ENCODE data around the gene DGCR6.
A peak's percentile ranks its signal among the peaks of the same experiment; 100 is the strongest.
"Not testable (repeated sequence)": the region's sequence is repeated elsewhere in the genome, so short reads cannot be mapped to it uniquely, and the experiment has no call there.

DGCR6 gene

DNA sequence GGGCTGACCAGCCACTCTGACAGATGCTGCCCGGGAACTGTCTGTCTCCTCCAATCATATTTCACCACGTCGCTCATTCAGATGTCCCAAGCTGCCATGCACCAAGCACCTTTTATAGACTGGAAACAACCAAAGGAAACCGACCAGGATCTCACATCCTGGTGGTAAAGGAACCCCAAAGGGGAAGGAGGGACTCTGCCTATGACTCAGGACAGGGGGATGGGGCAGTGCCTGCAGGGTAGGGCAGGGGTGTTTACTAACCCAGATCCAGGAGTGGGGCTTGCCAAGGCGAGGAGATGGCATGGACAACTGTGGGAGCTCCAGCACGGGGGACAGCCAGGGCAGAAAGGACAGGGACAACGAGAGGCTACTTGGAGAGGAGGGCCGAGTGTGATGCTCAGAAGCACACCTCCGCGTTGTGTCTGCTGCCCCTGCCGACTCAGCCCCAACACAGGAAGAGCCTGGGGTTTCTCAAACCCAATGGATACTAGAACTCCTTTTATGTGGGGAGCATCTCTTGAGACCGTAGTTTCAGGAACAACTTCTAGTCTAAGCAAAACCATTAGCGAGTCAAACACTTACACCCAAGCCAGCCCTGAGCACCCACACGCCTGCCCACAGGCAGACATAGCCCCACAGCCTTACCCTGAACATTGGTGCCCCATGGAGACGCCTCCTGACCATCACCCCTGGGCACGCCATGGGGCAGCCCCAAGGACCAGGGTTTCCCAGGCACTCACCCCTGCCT lies 26.0 kb downstream of the DGCR6 start:
- DNase-seq, result no peak

DNA sequence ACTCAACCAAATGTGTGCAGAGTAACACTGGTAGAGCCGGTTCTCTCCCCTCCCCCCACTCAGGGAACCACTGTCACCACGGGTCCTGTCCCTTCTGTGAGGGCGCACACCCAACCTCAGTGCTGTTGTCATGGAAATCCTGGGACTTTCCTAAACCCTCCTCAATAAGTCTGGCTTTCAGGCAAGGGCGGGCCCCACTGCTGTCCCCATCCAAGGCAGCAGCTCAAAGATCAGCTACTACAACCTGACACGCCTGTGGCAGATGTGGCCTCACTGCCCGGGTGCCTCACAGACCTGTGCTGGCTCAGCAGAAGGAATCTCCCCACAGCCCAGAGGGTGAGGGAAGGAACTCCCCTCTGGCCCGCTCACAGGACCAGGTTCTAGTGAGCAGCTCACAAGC lies 27.8 kb downstream of the DGCR6 start:
- DNase-seq, result no peak

DNA sequence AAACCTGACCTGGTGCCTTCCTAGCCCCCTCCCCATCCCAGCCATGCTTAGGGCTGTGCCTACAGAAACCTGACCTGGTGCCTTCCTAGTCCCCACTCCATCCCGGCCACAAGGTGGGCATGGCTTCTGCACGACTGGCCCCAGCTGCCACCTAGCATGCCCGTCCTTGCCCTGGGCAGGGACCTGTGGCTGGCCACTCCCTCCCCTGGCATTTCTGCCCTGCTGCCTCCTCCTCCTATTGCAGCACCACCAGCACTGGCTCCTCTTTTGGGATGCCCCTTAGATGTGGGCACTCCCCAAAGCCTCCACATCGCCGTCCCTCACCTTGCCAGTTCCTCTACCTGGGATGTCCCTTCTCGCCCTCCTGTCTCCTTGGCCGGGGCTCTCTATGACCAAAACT lies 28.6 kb downstream of the DGCR6 start:
- DNase-seq, result not testable (repeated sequence)

DNA sequence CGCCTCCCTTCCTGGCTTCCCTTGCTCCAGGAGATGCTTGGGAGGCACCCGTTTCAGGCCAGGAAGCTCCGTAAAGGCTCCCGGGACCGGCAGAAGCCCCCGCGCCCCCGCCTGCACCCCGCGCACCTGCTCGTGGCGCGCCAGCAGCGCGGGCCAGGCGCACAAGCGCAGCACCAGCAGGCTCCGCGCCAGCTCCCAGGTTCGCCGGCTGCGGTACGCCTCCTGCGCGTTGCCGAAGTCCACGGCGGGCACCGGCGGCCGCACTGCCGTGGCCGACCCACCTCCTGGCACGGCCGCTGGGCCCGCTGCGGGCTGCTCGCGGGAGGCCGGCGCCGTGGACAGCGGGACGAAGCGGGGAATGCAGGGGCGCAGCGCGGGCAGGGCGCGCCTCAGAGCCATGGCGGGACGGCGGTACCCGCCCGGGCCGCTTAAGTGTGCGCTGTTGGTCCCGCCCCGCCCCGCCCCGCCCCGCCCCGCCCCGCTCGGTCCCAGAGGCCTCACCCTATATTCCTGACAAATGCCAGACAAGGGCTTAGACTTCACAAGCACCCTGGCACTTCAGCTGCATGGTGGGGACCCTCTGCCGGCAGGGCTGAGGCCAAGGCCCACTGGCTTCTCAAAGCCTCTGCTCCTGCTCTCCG lies 29.9 kb downstream of the DGCR6 start, which contains the start of gene PRODH:
TSS of gene PRODH (minus strand) at position 405 of the 641 bp plus-strand sequence. CDS start at position 399, 6 bp downstream.
- no peak for DNase-seq

DNA sequence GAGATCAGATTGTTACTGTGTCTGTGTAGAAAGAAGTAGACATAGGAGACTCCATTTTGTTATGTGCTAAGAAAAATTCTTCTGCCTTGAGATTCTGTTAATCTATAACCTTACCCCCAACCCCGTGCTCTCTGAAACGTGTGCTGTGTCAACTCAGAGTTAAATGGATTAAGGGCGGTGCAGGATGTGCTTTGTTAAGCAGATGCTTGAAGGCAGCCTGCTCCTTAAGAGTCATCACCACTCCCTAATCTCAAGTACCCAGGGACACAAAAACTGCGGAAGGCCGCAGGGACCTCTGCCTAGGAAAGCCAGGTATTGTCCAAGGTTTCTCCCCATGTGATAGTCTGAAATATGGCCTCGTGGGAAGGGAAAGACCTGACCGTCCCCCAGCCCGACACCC lies 32.6 kb downstream of the DGCR6 start:
- DNase-seq, result not testable (repeated sequence)

DNA sequence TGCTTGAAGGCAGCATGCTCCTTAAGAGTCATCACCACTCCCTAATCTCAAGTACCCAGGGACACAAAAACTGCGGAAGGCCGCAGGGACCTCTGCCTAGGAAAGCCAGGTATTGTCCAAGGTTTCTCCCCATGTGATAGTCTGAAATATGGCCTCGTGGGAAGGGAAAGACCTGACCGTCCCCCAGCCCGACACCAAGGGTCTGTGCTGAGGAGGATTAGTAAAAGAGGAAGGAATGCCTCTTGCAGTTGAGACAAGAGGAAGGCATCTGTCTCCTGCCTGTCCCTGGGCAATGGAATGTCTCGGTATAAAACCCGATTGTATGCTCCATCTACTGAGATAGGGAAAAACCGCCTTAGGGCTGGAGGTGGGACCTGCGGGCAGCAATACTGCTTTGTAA lies 41.0 kb downstream of the DGCR6 start:
- DNase-seq, result not testable (repeated sequence)

DNA sequence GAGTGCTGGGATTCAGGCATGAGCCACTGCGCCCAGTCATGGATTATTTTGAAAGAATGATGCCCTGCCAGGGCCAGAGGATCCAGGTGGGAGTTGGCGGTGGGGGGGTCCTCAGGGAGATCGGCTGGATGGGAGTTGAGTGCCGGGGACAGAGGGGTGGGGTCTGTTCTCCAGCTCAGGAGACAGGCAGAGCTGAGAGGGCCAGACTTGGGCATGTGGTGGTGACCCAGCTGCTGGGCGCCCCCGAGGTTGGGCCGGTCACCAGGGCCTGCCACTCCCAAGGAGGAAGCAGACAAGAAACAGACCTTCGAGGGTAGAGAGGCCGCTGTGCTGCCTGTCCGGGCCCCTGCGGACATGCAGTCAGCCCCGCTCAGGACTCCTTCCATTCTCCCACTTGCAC lies 41.8 kb downstream of the DGCR6 start:
- no peak for DNase-seq

DNA sequence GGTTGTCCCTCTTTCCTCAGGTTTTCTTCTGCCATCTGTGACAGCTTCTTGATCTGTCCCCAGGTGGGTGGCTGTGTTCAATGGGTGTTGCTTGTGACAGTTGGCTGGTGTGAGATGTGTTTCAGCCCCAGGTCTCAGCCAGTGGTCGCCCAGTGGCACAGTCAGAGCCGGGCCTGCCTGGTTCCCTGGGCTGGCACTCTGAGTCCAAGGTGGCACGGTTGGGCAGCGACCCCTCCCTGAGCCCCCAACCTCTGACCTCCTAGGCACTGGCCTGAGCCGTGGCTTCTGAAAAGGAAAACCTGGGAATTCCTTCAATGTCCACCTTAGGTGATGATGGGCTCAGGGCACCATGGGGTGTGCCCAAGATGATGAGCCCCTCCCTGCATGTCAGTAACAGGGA lies 44.0 kb downstream of the DGCR6 start:
- no peak for DNase-seq

DNA sequence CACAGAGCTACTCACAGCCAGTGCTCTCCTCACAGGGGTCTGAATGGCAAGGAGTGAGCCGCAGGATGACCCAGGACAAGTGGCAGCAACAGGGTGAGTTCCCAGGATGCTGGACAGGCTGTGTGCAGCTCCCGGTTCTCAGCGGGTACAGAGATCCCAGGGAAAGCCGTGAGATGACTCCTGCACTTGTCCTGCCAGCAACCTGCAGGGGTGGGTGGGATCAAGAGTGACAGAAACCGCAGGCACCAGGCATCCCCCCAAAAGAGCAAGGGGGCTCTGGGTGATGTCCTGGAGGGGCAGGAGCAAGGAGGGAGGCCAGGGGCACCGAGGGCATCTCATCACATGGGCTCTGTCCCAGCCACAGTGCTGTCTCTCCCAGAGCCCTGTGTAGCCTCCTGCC lies 45.9 kb downstream of the DGCR6 start:
- no peak for DNase-seq

DNA sequence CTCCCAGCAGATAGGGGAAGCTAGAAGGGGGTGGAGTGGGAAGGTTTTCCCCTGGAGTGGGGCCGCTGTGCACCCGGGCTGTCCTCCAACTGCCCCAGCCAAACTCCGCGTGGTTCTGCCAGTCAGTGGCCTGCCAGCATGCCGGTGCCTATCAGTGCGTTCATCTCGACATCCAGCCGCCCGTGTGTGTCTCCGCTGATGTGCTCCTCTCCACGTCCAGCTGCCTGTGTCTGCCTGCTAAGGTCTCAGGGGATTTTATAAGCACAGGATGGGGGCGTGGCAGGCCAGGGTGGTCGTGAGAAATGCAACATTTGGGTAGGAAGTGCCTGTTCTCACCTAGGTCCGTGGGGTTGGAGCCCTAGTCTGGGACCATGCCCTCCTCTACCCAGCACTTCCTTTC lies 47.0 kb downstream of the DGCR6 start:
- DNase-seq, result not testable (repeated sequence)

DNA sequence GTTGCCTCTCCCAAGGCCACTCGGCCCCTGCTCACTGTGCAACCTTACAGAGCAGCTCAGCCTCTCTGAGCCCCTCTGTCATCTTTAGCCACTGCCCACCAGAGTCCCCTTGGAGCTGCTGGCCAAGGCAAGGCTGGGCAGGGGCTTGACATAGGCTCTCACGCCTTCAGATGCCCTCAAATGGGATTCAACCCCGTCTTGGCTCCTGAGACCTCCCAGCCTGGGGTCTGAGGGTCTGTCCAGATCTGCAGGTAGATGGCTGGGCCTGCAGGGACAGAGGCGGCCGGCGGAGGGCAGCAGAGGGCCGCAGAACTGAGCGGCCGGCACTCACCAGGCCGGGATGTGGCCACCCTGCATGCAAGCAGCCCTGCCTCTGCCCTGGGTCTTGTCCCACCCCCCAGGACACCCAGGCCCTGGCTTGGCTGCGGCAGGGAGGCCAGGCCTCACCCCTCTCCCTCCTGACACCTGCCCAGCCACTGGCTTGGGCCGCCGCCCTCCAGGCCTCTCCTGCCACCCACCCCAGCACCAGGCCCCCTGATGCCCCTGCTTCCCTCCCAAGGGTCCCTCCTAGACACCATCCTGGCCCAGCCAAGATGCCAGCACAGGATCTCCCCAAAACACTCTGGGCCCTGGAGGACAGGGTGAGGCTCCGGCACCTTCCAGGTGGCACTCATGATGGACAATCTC lies 48.3 kb downstream of the DGCR6 start:
- peak; percentile 50 for DNase-seq

DNA sequence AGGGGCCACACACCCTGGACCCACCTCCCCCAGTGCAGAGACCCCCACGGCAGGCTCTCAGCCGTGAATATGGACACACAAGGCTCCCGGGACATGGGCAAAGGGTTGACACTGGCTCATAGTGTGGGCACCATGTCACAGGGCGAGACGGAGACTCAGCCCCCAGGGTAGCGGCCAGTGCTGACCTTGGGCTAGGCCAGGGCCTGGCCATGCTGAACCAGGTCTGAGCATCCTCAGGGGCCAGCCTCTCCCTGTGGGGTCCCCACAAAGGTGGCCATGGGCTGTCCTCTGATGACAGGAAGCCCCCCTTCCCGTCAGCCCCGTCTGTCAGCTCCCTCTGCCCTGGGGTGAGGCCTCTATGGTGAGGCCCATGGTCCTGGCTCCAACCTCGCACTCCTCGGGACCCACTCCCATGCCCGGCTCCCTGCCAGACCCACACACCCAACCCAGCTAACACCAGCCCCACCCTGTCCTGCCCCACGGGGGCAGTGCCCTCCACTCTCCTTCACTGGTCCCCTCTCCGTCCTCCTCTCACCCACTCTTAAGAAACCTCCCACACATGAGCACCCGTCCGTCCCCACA lies 49.0 kb downstream of the DGCR6 start:
- no peak for DNase-seq

DNA sequence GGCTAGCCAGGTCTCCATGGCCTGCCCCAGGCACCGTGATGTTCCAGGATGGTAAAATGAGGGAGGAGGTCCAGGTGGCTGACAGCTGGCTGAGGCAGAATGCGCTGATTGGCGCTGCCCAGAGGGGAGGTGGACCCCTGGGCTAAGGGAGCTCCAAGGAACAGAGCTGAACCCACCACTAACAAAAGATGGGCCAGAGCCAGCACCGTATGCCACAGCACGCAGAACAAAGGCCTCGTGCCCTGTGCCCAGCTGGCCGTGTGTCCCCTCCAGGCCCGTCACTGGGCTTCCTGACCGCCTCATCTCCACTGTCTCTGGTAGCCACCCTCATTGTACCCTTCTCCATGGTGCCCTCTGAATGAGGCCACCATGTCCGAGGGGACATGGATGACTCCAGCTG lies 49.6 kb downstream of the DGCR6 start:
- no peak for DNase-seq

DNA sequence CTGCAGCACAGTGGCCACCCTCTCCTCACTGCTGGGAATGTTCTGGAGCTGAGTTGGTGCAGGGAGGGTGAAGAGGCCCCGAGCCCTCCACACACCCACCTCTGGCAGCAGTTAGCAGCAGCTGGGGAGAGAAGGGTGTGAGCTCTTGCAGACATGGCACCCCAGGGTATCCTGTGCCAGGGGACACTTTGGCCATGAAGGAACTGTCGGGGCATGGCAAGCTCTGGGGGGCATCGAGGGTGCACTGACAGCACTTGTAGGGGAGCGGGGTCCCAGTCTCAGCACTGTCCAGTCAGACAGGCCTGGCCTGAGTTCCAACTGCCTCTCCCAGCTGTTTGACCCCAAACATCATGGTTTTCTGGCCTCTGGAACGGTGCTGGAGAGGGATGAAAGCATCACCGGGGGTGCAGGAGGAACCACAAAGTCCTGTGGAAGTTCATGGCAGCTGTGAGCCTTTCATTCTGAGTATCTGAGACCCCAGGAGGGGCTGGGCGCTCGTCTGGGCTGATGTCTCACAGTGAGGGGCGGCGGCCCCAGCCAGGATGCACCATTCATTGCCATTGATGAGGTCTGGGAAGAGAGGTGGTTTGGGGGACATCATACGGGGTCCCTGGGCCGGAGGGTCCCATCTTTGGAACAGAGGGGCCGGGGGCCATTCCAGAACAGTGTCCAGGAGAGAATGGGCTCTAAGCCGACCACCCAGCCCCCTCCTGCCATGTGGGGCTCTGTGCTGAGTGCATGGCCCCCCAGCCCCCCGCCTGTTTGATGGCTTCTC lies 50.2 kb downstream of the DGCR6 start:
- not testable (repeated sequence) for DNase-seq

DNA sequence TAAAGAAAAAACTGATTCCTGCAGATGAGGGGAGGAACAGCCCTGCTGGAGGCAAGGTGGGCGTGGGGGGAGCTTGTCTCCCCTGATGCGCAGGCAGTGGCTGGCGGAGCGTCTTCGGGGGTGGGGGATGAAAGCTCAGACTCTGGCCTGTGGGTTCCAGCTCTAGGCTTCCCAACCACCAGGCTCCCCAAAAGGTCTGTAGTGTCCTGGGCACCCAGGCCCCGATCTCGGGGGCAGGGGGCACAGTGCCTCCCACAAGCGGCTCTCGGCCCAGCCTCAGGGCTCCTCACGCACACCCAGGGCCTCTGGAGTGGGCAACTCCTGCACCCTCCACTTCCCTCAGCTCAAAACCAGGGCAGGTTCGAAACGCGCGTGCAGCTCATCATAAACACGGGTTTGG lies 50.8 kb downstream of the DGCR6 start:
- DNase-seq, result not testable (repeated sequence)

DNA sequence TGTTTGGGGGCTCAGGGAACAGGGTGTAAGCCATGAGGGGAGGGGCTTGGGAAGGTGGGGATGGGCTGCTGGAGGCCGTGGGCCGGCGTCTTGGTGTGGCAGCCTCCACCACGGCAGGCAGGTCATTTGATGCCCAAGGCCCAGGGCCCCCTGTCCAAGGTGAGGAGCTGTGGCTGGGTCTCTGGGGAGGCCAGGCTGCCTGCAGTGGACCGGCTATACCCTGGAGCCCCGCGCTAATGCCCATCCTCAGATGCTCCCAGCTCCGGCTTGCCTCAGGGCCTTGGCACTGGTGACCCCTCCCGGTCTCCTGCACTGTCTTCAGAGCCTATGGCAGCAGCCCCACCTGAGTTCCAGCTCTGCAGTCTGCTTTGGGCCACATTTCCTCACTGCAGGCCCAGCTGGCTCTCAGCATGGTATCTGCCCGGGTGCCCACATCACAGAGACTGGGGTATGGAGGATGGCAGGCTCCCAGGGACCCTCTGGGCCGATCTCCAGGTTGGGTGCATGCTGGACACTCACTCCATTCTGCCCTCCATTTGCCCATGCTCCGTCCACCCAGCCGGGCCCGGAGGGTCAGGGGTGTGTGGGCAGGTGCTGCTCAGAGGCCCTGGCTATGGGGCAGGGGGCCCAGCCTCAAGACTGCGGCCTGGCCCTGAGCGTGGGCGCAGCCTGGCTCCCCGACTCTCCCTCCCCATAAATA lies 51.7 kb downstream of the DGCR6 start:
- DNase-seq, result not testable (repeated sequence)

DNA sequence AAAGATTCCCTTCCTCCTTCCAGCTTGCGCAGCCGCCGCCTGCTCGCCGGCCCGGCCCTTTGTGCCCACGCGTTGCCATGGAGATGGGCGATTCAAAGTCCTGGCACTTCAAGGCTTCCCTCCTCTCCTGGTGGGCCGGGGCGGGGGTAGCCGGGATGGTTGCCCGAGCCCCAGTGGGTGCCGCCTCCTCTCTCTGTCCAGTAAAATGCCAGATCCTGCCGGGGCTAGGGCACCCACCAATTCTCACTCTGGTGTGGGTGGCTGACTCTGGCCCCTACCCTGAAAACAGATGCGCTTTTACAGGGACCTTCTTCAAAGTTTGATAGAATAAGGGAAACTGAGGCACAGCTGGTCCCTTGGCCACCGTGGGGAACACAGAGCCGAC lies 52.2 kb downstream of the DGCR6 start:
- not testable (repeated sequence) for DNase-seq

DNA sequence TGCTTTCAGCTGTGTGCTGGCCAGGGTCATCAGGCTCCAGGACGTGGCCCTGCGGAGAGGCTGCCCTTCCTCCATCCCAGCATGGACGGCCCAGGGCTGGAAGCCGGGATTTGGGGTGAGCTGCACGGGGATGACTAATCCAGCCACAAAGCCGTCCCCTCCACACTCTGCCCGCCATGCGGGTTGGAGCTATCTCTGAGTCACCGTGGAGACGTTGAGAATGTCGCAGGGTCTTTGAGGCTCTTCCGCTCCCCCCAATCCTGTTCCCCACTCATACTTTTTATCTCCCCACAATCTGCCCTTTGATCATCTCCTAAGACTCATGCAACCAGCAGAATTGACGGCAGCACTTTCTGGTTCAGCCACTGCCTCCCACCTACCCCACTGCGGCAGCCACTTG lies 52.6 kb downstream of the DGCR6 start:
- not testable (repeated sequence) for DNase-seq

DNA sequence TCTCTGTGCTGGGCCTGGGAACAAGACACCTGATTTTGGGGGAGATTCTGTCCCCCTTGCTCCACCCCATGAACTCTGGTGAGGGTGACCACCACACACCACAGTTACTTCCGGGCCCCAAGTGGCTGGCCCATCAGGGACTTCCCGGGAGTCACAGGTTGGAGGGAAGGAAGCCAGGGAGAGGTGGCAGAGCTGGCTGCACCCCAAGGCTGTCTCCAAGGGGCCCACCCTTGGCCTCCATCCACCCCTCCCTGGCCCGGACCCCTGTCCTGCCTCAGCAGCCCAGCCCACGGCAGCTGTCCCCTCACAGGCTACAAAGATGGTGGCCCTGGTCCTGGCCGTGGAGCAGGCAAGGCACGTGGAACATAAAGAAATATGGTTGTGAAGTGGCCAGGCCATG lies 53.1 kb downstream of the DGCR6 start:
- DNase-seq, result not testable (repeated sequence)

DNA sequence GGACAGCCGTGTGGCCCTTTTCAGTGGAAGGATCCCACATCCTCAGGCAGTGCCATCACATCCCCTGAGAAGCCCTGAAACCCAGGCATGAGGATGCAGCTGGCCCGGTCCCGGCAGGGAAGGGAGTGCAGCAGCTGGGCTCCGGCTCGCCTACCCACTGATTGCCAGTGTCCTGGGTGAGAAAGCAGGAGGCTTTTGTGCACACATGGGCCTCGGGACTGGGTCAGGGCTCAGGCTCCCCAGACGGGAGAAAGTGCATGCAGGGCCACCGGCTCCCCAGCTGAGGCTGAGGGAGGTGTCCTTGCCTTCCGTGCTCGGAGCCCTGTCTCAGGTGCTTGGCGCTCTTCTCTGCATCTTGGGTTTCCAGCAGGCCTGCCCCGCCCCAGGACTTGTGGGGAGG lies 53.6 kb downstream of the DGCR6 start:
- not testable (repeated sequence) for DNase-seq

DNA sequence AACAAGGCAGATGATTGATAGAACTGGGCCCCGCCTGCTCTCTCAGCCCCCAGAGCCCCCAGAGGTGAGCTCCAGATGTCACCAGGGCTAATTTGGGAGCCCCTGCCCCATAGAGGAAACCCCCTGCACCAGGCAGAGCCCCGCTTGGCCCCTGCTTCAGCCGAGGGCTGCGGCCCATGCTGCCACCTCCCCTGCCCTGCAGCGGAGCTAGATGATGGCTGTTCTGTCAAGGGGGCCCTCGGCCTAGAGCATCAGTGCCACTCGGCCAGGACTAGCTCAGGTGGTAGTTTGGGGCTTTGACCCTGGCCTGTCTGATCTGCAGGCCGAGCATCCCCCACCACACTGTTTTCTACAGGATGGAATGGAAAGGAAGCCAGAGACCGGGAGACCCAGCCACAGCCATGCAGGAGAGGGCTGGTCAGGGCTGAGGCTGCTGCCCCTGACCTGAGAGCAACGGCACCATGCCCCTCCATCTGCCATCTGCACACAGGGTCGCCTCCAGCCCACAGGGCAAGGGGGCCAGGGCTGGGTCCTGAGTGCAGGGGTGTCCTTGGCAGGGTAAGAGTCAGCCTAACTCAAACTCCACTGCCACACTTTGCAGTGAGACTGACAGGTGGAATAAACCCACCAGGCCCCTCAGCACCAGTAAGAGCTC lies 54.2 kb downstream of the DGCR6 start:
- not testable (repeated sequence) for DNase-seq

DNA sequence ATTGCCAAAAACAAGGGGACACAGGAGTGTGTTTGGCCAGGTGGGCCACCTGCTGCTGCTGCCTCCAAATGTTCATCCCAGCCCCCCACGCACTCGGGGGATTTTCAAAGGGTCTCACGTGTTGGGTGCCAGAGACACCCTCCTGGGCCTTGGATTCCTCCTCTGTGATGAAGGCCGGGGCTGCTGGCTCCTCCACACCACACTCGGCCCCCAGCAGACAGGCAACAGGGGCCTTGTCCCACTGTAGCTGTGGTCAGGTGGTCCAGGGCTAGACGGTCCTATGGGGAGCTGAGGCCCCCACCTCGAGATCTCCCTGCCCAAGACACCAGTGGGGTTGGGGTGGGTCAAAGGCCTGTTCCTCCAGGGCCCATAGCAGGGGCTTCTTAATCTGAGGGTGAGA lies 55.1 kb downstream of the DGCR6 start:
- DNase-seq, result not testable (repeated sequence)

Measured in CD4-positive, alpha-beta T cell treated with Interleukin-21 for 1 hour (primary cell).